AG09319 (cell line): ENCODE data around the gene FBP1.
A peak's percentile ranks its signal among the peaks of the same experiment; 100 is the strongest.
"Not testable (repeated sequence)": the region's sequence is repeated elsewhere in the genome, so short reads cannot be mapped to it uniquely, and the experiment has no call there.

Source experiments
- DNase-seq: peaks from one replicate; pipeline ENCODE4 v3.0.0-alpha.2; 2010; ENCODE audit warnings: low read depth; ENCODE audit errors: extremely low read depth
- TF ChIP-seq, protein P1 (sequence below): IDR thresholded peaks from 2 replicates; pipeline ENCODE4 v1.5.1; 2011; ENCODE audit warnings: low read depth, mild to moderate bottlenecking, inconsistent platforms, low read length, moderate library complexity

The FBP1 gene

DNA sequence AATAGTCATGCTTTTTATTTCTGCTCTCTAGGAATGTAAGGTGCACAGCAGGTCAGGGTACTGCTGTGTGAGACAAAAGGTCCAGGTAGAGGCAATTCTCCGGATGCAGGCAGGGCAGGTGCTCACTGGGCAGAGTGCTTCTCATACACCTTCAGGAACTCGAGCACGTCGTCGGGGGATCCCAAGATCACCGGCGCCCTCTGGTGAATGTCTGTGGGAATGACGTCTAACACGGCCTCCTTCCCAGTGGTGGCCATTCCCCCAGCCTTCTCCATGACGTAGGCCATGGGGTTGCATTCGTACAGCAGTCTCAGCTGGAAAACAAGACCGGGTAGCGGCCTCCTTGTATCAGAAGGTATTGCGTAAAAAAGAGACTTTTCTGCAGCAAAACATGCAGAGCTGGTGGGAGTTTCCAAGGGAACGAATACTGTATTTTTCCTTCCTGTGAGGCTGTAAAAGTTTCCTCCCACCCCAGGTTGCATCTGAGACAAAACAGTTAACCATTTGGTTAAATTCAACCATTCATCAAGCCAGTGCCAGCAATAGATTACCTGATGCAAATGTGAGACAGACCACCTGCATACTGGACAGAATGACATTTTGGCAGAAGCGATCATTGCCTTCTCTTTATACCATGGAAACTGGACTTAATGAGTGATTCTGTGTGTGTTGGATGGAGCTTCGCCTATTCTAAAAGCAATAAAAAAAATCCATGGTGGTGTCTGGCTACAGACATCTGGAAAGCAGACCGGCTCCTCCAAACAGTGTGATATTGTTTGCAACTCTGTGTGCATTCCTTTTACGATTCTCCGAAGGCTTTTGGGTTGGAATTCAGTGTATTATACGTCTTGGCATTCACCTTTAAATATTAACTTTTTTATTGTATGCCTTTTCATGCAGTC, 35.8 kb downstream of the FBP1 start:
- no peak for DNase-seq
- TF ChIP-seq, protein P1, sequence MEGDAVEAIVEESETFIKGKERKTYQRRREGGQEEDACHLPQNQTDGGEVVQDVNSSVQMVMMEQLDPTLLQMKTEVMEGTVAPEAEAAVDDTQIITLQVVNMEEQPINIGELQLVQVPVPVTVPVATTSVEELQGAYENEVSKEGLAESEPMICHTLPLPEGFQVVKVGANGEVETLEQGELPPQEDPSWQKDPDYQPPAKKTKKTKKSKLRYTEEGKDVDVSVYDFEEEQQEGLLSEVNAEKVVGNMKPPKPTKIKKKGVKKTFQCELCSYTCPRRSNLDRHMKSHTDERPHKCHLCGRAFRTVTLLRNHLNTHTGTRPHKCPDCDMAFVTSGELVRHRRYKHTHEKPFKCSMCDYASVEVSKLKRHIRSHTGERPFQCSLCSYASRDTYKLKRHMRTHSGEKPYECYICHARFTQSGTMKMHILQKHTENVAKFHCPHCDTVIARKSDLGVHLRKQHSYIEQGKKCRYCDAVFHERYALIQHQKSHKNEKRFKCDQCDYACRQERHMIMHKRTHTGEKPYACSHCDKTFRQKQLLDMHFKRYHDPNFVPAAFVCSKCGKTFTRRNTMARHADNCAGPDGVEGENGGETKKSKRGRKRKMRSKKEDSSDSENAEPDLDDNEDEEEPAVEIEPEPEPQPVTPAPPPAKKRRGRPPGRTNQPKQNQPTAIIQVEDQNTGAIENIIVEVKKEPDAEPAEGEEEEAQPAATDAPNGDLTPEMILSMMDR = peak; percentile 56

DNA sequence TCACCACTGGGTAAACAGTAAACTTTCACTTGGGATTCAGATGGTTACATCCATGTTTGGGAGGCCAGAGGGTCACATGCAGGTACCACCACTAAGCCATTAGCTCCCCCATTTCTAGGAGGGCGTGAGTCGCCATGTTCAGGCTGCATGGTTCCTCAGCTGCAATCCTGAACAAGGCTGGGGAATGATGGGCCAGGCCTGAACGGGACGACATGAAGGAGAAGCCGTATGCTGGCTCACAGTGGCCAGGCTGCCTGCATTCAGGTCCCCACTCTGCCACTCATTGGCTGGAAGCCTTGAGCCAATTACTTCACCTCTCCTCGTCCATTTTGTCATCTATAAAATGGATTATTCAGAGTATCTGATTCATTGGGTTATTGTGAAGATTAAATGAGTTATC, 36.7 kb downstream of the FBP1 start:
- DNase-seq = no peak
- TF ChIP-seq, protein P1 = no peak

DNA sequence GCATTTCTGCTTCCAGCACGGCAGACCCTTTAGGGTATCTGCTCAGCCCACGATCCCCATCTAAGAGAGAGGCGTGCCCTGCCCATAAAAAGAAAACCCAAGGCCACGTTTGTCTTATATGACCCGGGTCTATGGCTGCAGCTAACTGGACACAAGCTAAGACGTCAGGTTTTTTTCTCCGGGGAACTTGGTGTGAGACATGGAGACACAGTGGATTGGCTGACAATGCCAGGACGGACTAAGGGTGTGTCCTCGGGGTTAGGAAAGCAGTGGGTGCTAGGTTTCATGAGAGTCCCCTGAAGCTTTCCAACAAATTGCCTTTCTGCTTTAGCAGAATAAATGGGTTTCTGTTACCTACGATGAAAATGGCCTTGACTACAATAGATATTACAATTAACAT, 38.6 kb downstream of the FBP1 start:
- DNase-seq = no peak

DNA sequence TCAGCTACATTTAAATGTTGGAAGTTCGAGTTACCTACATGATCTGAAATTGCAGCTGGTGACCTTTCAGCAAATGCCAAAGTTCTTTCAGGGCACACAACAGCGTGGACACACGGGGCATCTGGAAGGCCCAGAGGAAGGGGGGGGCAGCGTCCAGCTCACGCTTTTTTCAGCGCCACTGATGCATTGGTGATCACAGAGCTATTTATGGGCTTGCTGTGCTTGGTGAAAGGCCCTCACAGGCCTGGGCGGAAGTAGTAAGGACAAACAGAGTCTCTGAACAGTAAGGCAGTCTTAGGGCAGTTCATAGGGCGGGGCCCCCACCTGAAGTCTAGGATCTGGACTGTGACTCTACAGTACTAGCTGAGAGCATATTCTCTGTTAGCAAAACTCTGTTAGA, 39.1 kb downstream of the FBP1 start:
- DNase-seq = no peak
- TF ChIP-seq, protein P1 = no peak

More for the DNA sequence above, 38.6 kb downstream of the FBP1 start:
- TF ChIP-seq, protein P1 = no peak

DNA sequence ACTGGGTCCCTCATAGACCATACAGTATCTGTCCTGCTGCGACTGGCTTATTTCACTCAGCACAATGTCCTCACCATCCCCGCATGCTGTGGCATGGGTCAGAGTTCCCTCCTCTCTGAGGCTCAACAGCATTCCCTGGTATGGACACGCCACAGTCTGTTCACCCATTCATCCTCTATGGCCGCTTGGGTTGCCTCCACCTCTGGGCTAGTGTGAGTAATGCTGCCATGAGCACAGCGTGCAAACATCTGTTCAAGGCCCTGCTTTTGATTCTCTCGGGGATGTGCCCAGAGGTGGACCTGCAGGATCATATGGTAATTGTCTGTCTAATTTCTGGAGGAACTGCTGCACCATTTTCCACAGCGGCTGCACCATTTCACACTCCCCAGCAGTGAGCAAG, 40.2 kb downstream of the FBP1 start:
- TF ChIP-seq, protein P1 = no peak
- no peak for DNase-seq

DNA sequence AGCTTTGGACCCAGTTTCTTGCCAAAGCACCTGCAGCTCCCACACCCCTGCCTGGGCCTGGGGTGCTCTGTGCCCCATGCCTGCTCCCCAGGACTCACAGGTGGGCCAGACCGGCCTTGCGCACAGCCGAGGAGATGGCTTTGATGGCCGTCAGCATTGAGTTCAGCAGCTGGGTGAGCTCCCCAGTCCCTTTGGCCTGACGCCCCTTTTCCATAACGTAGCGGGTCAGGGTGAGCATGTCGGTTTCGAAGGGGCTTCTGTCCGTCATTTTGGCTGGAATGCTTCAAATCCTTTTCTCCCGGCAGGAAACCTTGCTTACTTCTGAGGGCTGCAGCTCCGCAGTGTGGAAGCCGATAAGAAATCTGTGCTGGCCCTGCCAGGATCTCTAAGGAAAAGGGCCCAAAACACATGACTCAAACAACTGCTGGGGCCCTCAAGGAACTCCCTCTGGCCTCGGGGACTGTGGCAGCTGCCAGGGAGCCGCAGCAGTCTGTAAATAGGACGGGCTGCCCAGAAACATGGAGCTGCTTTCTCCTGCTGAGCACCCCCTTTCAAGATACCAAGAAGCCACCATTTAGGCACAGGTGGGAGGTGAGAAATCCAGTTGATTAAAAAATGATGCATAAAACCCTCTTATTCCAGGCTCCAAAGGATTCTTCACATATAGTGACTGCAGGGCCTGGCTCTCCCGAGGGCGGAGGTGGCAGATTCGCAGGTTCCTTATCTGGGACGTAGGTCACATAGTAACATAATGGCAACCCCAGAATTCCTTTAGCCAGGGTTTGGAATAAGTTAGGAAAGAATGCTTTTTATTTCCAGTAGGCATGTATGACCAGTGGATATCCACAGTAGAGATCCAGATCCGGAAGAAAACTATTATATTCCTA, 45.6 kb downstream of the FBP1 start, which contains the start of gene FBP2:
Gene FBP2, minus strand, starts transcription at position 366 of the 887 bp plus-strand sequence. Its CDS starts 98 bp downstream, at position 268.
- DNase-seq = no peak
- TF ChIP-seq, protein P1 = no peak

DNA sequence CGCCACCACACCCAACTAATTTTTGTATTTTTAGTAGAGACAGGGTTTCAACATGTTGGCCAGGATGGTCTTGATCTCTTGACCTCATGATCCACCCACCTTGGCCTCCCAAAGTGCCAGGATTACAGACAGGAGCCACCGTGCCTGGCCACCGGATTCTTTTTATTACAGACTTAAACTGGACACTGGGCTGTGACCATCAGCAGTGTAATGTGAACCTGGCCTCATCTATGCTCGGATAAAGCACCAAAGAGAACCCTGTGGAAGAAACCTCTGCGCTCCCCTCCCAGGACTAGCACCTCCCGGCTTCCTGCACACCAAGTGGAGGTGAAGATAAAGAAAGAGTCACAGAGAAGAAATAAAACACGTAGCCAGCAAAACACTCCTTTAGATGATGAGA, 46.6 kb downstream of the FBP1 start:
- not testable (repeated sequence) for DNase-seq
